ENCODE data around the gene LDAH.
A peak's percentile ranks its signal among the peaks of the same experiment; 100 is the strongest.

LDAH gene

DNA sequence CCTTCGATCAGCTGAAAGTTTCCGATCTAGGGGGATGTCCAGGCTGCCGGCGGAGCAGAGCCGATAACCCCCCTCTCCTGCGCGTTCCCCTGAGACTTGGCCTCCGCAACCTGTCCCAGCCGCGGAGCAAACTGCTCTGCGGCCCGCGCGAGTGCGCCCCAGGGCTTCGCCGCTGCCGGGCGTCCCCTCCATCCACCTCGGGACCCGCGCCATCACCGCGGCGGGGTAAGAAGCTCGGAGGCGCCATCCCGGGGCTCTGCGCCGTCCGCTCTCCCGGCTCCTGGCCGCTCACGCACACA, 156.9 kb downstream of the LDAH start:
- DNase-seq, result no peak

DNA sequence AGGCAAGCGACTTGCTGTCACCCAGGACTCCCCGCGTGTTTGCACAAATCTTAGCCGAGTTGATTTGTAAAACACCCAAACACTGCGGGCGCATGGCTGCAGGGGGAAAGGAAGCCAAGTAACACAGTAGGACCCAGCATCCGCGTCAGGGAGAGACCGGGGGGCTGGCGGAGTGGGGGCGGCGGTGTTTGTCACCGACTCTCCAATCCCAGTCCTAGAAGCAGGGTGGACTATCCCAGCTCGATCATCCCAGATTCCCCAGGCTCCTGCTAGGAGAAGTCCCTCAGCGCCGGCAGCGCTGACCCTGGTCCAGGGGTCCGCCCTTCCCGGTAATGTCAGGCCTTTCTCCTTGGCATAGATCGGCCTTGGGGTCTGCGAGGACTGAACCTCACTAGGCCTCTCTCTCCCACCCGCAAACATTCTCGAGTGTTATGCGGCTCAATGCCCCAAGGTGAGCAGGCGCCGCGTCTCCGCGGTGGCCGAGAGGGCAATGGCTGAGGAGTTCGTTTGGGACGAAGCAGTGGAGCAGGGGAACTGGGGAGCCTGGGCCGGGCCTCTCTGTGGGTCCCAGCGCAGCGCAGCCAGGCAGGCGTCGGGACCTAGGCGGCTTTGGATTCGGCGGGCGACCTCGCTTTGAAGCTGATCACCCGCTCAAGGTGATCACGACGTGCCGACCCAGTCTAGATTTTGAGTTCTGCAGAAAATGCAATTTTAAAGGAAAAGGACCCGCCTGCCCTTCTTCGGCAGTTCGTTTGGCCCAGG, 157.5 kb downstream of the LDAH start:
- DNase-seq, result no peak

GRCh38 chr2:20664431-20665242, 158.3 kb downstream of the LDAH start:
- no peak for DNase-seq

- DNase-seq, result no peak
Measured at GRCh38 chr2:20664071-20664390, 158.9 kb downstream of the LDAH start.

- DNase-seq, result no peak
Measured at GRCh38 chr2:20663196-20664070, 159.5 kb downstream of the LDAH start.

DNA sequence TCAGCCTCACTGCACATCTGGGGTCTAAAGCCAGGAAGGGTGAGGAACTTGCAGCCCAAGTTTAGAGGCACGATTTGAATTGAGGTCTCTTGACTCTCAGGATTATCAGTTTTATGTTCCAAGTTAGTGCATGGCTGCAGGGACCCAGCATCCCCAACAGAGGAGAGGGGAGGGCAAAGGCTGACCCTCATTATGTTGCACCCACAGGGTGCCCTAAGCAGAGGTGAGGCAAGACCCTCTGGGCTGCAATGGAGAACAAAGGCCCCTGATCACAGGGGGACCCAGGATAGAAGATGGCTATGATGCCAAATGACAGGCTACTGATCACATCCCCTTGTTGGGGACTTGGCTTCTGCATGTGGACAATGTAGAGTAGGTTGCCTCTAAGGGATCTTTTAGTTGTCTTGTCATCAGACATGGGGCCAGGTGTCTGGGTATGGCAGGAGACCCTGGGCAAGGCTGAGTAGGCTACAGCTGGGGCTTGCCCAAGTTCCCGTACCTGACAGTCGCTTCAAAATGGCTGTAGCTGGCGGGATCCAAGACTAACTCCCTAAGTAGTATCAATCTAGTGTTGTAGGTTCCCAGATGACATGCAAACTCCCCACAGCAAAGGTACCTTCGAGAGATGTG, 160.5 kb downstream of the LDAH start:
- no peak for DNase-seq

DNA sequence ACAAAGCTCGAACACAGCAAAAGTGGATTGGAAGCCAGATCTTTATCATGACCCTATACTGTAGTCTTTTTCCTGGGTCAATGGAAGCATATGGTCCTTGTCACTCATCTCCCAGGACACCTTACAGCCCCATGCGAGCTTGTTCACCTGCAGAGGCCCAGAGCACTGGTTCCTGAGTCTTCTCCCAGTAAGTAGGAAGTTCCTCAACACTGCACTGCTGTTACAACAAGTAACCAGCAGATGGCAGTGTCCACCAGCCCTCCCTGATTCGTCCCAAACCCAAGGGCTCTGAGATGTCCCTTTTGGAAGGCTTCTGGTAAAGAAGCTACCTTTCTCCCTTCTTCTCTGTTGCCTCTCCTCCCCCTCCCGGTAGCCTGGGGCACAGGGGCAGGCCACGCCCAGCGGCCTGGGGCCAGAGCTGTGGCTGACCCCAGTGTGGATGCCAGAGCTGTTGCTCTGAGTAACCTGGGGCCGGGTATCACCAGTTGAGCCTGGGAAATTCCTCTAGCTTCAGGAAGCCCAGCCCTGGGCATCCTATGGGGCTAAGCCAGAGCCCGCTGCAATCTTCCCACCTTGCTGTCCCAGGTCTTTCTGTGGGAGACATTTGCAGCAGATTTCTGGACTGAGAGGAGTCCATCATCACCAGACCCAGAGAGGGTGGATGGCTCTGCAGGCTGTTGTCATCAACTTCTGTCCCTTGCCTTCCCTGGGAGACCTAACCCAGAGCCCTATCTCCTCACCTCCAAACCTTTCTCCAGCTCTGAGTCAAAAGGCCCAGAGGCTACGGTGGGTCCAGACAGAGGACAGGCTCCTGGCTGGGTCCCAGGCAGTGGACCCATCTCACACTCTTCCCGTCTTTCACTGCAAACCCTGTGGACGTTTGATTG, 161.2 kb downstream of the LDAH start:
- DNase-seq, result peak; percentile 86

DNA sequence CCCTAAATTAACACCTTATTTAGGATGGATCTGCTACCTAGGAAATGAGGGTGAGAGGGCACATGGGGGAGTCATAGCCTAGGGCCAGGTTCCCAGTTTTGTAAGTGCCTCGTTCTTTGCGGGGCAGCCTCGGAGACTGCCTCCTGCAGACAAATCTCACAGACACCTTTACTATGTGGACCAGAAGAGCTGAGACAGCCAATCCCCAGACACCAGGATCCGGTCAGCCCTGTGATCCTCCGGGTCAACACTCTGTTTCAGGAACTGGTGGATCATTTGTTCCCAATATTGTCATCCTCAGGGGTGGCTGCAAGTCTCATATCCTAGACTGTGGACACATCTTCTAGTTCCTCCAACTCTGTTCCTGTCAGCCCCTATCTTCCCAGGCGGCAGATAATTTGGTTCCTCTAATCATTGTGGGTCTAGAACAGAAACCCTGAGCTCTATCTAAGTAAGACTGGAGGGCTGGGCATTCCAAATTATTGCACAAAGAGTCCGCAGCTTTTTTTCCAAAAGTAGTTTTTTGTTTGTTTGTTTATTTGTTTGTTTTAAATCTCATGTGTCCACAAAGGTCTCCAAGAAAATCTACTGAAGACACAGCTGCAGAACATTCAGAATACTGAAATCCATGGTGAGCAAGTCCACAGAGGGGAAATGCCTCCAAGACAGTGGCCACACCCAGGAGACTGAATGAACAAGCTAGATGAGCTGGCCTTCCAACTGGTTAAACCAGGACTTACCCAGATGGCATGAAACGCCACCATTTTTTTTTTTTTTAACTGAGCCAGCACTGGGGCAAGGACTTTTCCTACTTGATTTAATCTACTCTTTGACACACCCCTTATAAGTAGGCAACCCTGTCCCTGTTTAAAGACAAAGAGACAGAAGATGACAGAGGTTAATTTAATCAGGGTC, 162.1 kb downstream of the LDAH start:
- no peak for DNase-seq

GRCh38 chr2:20657522-20658235, 165.2 kb downstream of the LDAH start:
- no peak for DNase-seq

GRCh38 chr2:20656561-20656960, 166.3 kb downstream of the LDAH start:
- DNase-seq, result no peak

GRCh38 chr2:20654535-20654813, 168.4 kb downstream of the LDAH start:
- no peak for DNase-seq

GRCh38 chr2:20653695-20654534, 169.0 kb downstream of the LDAH start:
- no peak for DNase-seq

GRCh38 chr2:20652673-20653575, 170.0 kb downstream of the LDAH start:
- no peak for DNase-seq

- no peak for DNase-seq
Measured at GRCh38 chr2:20652141-20652540, 170.8 kb downstream of the LDAH start.

- DNase-seq, result no peak
Measured at GRCh38 chr2:20651731-20652099, 171.2 kb downstream of the LDAH start.

GRCh38 chr2:20650877-20651730, 171.8 kb downstream of the LDAH start, which contains the start of gene HS1BP3:
Gene HS1BP3 (minus strand): TSS chr2:20651098. CDS start chr2:20651063, 35 bp downstream.
- peak; percentile 92 for DNase-seq

DNA sequence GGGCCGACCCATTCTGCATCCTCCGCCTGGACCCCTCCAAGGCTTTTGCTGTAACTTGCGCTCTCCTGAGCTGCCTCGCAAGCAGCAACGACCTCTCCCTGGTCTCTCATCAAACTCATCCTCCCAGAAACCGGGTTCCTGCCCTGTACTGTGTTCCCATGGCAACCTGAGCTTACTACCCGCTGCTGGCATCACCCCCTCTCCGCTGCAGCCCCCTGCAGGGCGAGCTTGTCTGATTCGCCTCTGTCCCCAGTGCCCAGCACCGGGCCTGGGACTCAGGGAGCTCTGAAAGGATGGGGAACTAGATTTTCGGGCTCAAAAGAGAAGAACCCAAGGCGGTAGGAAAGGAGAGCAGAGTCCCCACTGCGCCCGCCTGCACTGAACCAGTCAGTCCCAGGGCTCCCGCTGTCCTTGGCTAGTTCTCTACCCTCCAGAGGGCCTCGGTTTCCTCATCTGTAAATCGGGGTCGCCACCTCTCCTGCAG, 172.5 kb downstream of the LDAH start:
- peak; percentile 60 for DNase-seq
